Urinary bladder (tissue), 4 donors: ENCODE results near the gene TUBGCP6. TPM values are rescaled to one million over a fixed set of nuclear protein-coding genes. Genes with fewer than 3 reads are reported as not detected.
A peak's percentile ranks its signal among the peaks of the same experiment; 100 is the strongest.

Source experiments
- DNase-seq: peaks from one replicate; pipeline ENCODE4 v3.0.0-alpha.2; 2015; ENCODE audit errors: extremely low spot score
- H3K27ac ChIP-seq: one replicate; pipeline ENCODE4 v1.5.1; 2013; ENCODE audit warnings: low read depth, mild to moderate bottlenecking, moderate library complexity
- H3K36me3 ChIP-seq: one replicate; pipeline ENCODE4 v1.6.1; 2013; ENCODE audit warnings: mild to moderate bottlenecking, moderate library complexity; ENCODE audit not compliant: insufficient read depth
- H3K4me1 ChIP-seq: one replicate; pipeline ENCODE4 v1.6.1; 2013; ENCODE audit warnings: mild to moderate bottlenecking, moderate library complexity; ENCODE audit not compliant: insufficient read depth
- H3K4me3 ChIP-seq: one replicate; pipeline ENCODE4 v1.5.1; 2013; ENCODE audit warnings: low read depth, low read length
- WGBS: extraction: QIAGEN DNeasy Blood & Tissue Kit; methylation state at CpG from one replicate; pipeline ENCODE4 v1.1.7; 2013; 5-methylcytosine and 5-hydroxymethylcytosine counted together
- polyA plus RNA-seq: library from polyadenylated mRNA; stranded (reverse); fragments of 200-250 nt; gene quantifications from one replicate; pipeline ENCODE4 v1.2.3, GENCODE V29; 2013
- total RNA-seq: library from RNA; depleted of rRNA; stranded (reverse); fragments of >200 nt; gene quantifications from one replicate; pipeline ENCODE4 v1.2.3, GENCODE V29; 2014
- donor health status: healthy with polysubstance abuse.
- donor health status: healthy.

Gene TUBGCP6
- total and polyA plus RNA-seq, 2 donors, result 23.1 to 31.5 TPM

GRCh38 chr22:50247748-50248147 is 2.9 kb upstream of the TUBGCP6 start:
- DNase-seq, result no peak
- Histone ChIP-seq H3K27ac (no peak overlapping the region), H3K36me3 (no peaks in the 10 kb centered on the region), H3K4me1 (peaks cover under 1% of the 10 kb centered on the region), H3K4me3 (no peak overlapping the region)
- 39% methylated on average over 16 of the region's 16 CpGs for WGBS

- Histone ChIP-seq H3K36me3 (no peaks in the 10 kb centered on the region), H3K27ac (no peak overlapping the region), H3K4me1 (peaks cover 4% of the 10 kb centered on the region), H3K4me3 (no peak overlapping the region)
- WGBS, result 84% methylated on average over 20 of the region's 20 CpGs
- DNase-seq, result no peak
These were observed 1.7 kb upstream of the TUBGCP6 start for GRCh38 chr22:50246242-50247175.

GRCh38 chr22:50245214-50246072 is 620 bp upstream of the TUBGCP6 start:
- DNase-seq, result no peak
- peaks cover 4% of the 10 kb centered on the region for H3K4me1 ChIP-seq
- H3K36me3 ChIP-seq, result no peaks in the 10 kb centered on the region
- peak overlapping the region; percentile 82 for H3K4me3 ChIP-seq
- 14% methylated on average over 53 of the region's 53 CpGs for WGBS
- H3K27ac ChIP-seq, result peak overlapping the region; percentile 95

- peaks cover 4% of the 10 kb centered on the region for H3K4me1 ChIP-seq
- DNase-seq, result no peak
- WGBS, result 23% methylated on average over 27 of the region's 27 CpGs
These were observed 971 bp downstream of the TUBGCP6 start for GRCh38 chr22:50243685-50244419.

DNA sequence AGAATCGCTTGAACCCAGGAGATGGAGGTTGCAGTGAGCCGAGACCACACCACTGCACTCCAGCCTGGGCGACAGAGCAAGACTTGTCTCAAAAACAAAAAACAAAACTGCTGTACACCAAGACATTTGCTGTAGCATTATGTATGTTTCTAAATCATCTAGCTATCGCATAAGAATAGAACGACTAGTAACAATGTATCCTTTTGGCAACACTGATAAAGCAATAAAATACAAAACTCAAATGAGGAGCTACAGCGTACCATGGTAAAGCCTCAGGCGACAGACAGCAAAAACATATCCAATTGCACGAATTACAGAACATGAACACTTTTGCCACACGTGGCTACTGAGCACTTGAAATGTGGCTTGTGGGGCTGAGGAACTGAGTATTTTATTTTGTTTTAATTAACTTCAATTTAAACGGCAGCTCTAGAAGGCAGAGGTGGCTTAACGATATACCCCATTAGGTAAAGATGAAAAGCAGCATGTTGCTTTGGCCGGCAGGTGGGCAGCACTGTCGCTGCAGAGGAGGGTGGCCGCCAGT is 2.3 kb downstream of the TUBGCP6 start:
- peaks cover 4% of the 10 kb centered on the region for H3K4me1 ChIP-seq
- no peak for DNase-seq
- H3K4me3 ChIP-seq, result peak overlapping the region; percentile 12
- H3K27ac ChIP-seq, result no peak overlapping the region
- no peaks in the 10 kb centered on the region for H3K36me3 ChIP-seq
- 62% methylated on average over 14 of the region's 14 CpGs for WGBS

More at GRCh38 chr22:50243685-50244419, 971 bp downstream of the TUBGCP6 start:
- H3K36me3 ChIP-seq, result no peaks in the 10 kb centered on the region
- peak overlapping the region; percentile 75 for H3K27ac ChIP-seq
- peak overlapping the region; percentile 82 for H3K4me3 ChIP-seq

DNA sequence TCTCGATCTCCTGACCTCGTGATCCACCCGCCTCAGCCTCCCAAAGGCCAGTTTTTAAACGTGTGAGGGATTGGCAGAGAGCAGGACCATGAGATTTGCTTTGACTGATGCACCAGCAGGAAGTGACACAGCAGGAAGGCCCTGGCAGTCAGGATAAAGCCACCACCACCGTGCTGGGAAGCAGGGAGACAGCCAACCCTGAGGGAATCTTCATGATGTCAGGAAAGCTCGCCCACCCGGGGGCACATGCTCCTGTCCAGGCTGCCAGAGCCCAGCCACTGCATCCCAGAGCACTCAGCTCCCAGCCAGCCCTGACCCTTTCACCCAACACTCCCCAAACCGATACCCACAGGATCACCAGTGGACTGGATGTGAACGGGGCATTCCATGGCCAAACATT is 6.1 kb downstream of the TUBGCP6 start:
- Histone ChIP-seq H3K27ac (no peak overlapping the region), H3K4me3 (no peak overlapping the region), H3K4me1 (peaks cover 4% of the 10 kb centered on the region), H3K36me3 (no peaks in the 10 kb centered on the region)
- no peak for DNase-seq
- 86% methylated on average over 9 of the region's 9 CpGs for WGBS

DNA sequence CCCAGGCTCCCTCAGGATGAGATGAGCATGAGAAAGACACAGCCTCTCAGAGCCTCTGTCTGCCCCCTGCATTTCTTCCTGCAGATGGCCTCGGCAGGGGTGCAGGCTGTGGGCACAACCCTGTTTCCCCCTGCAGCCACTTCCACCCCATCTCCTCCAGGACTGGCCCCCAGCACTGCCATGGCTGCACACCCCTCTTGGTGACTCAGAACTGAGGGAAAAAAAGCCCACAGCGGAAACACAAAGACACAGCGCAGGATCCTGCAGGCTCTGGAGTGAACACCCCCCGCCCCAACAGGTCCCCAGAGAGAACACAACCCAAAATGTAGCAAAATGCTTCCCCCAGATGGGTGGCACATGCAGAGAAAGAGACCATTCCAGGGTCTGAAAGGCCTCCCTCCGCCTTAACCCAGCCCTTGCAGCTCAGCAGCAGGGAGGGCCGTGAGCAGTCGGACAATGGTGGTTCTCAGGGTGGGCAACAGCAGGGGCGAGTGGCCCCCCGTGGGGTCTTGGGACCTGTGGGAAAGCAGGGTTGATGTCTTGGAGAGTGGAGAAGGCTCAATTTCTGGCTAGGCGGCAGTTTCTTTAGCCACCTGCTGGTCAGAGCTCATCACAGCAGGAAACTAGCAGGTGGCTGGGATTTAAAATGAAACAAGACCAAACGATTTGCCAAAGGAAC is 8.0 kb downstream of the TUBGCP6 start:
- DNase-seq, result no peak
- no peak overlapping the region for H3K4me3 ChIP-seq
- no peaks in the 10 kb centered on the region for H3K36me3 ChIP-seq
- H3K27ac ChIP-seq, result no peak overlapping the region
- WGBS, result 64% methylated on average over 11 of the region's 11 CpGs
- no peaks in the 10 kb centered on the region for H3K4me1 ChIP-seq

GRCh38 chr22:50233223-50233622 is 11.6 kb downstream of the TUBGCP6 start:
- H3K36me3 ChIP-seq, result peaks cover 2% of the 10 kb centered on the region
- WGBS, result 92% methylated on average over 18 of the region's 18 CpGs
- no peaks in the 10 kb centered on the region for H3K4me1 ChIP-seq
- no peak overlapping the region for H3K27ac ChIP-seq
- DNase-seq, result no peak
- no peak overlapping the region for H3K4me3 ChIP-seq

DNA sequence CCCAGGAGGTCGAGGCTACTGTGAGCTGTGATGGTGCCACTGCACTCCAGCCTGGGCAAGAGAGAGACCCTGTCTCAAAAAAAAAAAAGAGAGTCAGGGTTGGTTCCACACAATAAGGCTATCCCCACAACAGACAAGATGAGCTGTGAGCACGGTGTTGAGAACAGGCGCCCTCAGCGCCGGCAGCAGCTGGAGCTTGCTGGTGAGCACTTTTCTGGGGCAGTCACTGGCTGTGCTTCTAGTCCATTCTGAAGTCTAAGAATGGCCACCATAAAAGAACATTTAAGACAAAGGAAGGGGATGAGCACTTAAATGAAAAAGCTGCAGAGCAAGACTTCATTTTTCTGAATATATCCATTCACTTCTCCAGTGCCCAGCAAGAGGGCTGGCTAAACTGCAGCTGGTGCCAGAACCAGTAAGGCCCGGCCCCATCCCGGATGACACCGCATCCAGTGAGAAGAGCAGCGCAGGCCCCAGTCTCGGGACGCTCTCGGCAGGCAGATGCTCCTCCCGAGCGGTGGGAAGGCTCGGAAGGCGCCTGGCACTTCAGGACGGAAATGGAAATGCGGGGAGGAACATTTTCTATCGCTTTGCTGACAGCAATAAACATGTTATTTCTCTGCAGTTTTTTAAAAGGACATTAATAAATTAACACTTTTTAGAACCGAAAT is 12.2 kb downstream of the TUBGCP6 start:
- 91% methylated on average over 20 of the region's 20 CpGs for WGBS

DNA sequence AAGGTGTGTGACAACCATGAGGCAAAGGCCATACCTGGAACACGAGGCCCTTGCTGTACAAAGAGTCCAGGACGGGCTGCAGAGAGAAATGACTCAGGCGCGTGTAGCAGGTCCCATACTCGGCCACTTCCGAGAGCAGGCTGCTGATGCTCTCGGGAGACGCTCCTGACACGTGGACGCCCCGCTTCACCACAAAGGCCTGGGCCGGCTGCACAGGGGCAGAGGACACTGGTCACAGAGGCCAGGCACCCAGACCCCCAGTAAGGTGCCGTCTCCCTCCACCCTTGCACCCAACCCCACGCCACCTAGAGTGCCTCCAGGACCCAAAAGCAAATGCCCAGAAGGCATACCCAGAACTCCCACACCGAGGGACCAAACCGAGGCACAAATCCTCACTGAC is 15.5 kb downstream of the TUBGCP6 start:
- no peaks in the 10 kb centered on the region for H3K4me1 ChIP-seq
- no peak overlapping the region for H3K4me3 ChIP-seq
- H3K36me3 ChIP-seq, result peaks cover 5% of the 10 kb centered on the region
- WGBS, result 96% methylated on average over 16 of the region's 16 CpGs
- DNase-seq, result no peak
- H3K27ac ChIP-seq, result no peak overlapping the region

More for the DNA sequence above, 12.2 kb downstream of the TUBGCP6 start:
- Histone ChIP-seq H3K27ac (no peak overlapping the region), H3K4me3 (no peak overlapping the region), H3K4me1 (no peaks in the 10 kb centered on the region), H3K36me3 (peaks cover 2% of the 10 kb centered on the region)
- no peak for DNase-seq

GRCh38 chr22:50228366-50228765 is 16.5 kb downstream of the TUBGCP6 start:
- Histone ChIP-seq H3K4me1 (no peaks in the 10 kb centered on the region), H3K4me3 (no peak overlapping the region), H3K27ac (no peak overlapping the region), H3K36me3 (peaks cover 5% of the 10 kb centered on the region)
- no peak for DNase-seq
- WGBS, result 97% methylated on average over 9 of the region's 9 CpGs

DNA sequence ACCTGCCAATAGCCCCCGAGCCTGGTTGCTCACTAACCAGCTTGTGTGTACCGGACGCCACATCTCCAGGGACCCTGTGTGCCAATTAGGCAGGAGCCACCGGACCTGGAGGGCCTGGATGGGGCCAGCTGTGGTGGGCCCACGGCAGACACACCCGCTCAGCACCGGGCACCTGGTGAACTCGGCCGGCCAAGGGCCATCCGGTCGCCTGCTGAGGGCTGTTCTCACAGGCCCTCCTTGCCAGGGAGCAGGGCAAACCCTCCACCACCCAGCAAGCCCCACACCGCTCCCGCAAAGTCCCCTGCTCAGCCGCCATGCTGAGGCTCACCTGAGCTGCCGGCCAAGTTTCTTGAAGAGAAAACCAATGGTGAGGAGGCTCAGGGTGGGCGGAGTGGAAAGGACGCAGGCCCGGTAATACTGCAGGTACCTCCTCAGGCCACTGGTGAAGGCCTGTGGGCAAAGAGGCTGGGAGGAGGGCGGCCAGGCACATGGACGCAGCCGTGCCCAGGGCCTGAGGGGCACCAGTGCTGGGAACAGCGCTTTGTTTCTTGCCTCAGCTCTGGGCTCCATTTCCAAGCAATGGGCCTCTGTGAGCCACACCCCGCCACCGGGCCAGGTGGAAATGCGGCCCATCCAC is 17.1 kb downstream of the TUBGCP6 start:
- WGBS, result 96% methylated on average over 25 of the region's 25 CpGs
- Histone ChIP-seq H3K27ac (no peak overlapping the region), H3K4me3 (no peak overlapping the region), H3K36me3 (peaks cover 8% of the 10 kb centered on the region), H3K4me1 (no peaks in the 10 kb centered on the region)
- no peak for DNase-seq
